Lower leg skin (tissue), 3 donors: ENCODE results near the gene SOX2.

Source experiments
- CTCF ChIP-seq, 3 donors: fragments of 450-650 bp; IDR thresholded peaks; one replicate each; pipeline ENCODE4 v1.5.1; 2016; ENCODE audit warnings: antibody characterized with exemption in 3 of 3, mild to moderate bottlenecking in 3 of 3, moderate library complexity in 2 of 3
- POLR2A ChIP-seq, 2 donors: fragments of 450-650 bp; IDR thresholded peaks; one replicate each; pipeline ENCODE4 v1.6.1; 2016 to 2017; ENCODE audit warnings: antibody characterized with exemption in 2 of 2, mild to moderate bottlenecking in 1 of 2, moderate library complexity in 1 of 2

- TF ChIP-seq POLR2A (IDR thresholded peaks at IDR 0.05) (no peak), CTCF (IDR thresholded peaks at IDR 0.05) (no peak)
These were observed 1.1 kb upstream of the SOX2 start for GRCh38 chr3:181710345-181711291.
